Femur (tissue), 1 donor: Measurements from ENCODE around the gene NGLY1.
A peak's percentile ranks its signal among the peaks of the same experiment; 100 is the strongest.

Experiments used
- DNase-seq: peaks from one replicate; pipeline ENCODE4 v3.0.0-alpha.2; 2017

NGLY1 gene

GRCh38 chr3:25707268-25707926 lies 75.8 kb downstream of the NGLY1 start:
- DNase-seq = no peak

DNA sequence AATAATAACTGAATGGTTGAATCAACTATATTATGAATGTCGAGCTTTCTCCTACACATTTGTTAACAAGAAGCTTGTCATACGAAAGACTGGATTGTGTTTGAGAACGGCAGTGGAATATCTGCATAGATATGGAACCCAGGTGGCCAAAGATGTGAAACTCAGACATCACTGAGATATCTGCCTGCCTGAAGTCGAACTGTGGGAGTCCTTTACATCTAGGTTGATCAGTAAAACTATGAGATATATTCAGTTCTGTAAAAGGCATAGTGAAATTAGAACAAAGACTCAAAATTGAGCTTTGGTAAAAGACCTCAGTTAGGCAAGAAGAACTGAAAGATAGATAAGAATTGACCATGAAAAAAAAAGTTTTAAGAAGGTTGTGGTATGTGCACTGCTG lies 77.0 kb downstream of the NGLY1 start:
- DNase-seq = no peak

GRCh38 chr3:25697553-25697952 lies 85.7 kb downstream of the NGLY1 start:
- DNase-seq = no peak

DNA sequence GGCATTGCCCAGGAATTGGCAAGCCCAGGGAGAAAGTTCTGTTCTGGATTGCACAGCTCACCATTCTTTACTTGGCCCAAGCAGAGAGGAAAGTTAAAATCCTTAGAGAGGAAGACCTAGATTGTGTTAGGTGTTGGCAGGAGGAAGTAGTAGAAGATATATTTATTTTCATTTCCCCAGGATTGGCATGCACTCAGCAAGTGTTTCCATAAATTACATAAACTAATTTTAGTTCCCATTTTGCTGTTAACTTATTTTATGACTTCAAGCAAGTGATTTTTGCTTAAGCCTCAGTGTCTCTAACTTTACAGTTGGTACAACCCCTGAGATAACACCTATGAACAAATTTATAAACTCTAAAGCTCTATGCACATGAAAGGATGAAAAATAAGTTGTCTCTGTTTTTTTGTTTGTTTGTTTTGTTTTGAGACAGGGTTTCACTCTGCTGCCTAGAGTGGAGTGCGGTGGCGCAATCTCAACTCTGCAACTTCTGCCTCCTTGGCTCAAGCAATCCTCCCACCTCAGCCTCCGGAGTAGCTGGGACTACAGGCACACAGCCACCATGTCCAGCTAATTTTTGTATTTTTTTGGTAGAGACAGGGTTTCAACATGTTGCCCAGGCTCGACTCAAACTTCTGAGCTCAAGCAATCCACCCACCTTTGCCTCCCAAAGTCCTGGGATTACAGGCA lies 87.4 kb downstream of the NGLY1 start:
- DNase-seq = no peak

DNA sequence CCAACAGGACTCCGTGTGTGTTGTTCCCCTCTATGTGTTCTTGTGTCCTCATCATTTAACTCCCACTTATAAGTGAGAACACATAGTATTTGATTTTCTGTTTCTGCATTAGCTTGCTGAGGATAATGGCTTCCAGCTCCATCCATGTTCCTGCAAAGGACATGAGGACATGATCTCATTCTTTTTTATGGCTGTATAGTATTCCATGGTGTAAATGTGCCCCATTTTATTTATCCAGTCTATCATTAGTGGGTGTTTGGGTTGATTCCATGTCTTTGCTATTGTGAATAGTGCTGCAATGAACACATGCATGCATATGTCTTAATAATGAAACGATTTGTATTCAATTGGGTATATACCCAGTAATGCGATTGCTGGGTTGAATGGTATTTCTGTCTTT lies 90.0 kb downstream of the NGLY1 start:
- DNase-seq = no peak

GRCh38 chr3:25692341-25692740 lies 90.9 kb downstream of the NGLY1 start:
- DNase-seq = peak; percentile 25

DNA sequence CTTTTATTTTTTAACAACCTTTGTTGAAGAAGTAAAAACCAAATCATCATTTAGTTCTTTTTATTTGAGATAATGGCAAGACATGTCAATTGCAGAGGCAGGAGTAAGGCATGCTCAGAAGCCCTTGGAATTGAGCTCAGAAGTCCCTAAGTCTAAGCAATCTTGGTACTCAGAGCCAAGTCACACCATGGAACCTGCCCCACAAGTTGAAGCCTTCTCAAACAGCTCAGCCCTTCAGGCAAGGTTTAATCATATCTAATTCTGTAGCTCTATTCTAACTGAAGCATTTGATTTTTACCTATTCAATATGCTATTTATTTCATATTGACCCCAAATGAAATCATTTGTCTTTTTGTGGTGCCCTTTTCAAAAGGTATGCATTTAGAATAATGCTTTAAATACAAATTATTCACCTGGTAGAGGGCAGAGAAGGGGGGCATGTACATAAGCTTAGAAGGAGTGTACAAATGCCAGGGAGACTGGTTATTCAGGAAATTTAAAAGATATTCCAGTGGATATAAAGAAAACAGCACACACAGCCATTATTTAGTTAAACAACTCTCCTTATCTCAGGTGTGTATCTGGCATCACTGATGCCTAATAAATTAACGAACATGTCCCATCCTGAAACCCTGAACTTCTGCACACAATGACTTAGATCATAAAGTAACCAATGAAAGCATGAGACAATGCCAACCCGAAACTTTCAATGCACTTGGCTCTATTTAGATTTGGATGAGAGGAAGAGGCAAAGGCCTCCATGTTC lies 92.3 kb downstream of the NGLY1 start:
- no peak for DNase-seq

DNA sequence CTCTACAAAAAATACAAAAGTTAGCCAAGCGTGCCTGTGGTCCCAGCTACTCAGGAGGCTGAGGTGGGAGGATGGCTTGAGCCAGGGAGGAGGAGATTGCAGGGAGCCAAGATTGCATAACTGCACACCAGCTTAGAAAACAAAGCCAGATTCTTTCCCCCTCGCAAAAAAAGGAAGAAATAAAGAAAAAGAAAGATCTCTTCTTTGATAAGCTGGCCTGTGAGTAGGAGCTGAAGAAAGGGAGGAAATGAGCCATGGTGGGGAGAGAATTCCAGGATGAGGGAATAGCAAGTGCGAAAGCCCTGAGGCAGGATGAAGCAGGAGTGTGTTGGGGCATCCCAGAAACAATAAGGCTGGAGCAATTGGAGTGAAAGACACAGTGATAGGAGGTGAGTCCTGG lies 94.0 kb downstream of the NGLY1 start:
- no peak for DNase-seq

DNA sequence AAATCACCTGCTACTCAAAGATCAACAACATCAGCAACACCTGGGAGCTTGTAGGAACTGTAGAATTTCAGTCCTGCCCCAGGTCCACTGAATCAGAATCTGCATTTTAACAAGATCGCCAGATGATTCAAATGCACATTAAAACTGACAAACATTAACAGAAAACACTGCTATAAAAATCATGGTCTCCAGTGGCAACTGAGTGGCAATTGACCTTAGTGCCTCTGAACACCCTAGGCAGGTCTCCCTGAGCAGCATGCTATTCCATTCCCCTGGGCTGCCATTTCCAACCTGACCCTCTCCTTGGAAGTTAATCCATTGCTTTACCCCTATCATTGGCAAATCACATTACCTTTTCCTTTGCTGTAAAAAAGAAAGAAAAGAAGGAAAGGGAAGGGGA lies 95.5 kb downstream of the NGLY1 start:
- DNase-seq = no peak

GRCh38 chr3:25686766-25687165 lies 96.5 kb downstream of the NGLY1 start:
- no peak for DNase-seq

DNA sequence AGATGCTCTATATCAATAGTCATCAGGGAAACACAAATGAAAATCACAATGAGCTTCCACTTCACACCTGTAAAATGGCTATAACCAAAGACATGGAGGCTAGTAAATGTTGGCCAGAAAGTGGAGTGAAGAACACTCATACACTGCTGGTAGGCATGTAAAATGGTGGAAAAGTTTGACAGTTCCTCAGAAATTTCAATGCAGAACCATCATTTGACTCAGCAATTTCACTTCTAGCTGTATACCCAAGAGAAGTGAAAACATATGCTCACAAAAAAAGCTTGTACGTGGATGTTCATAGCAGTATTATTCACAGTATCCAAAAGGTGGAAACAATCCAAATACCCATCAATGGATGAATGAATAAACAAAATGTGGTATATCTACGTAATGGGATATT lies 99.4 kb downstream of the NGLY1 start:
- no peak for DNase-seq

DNA sequence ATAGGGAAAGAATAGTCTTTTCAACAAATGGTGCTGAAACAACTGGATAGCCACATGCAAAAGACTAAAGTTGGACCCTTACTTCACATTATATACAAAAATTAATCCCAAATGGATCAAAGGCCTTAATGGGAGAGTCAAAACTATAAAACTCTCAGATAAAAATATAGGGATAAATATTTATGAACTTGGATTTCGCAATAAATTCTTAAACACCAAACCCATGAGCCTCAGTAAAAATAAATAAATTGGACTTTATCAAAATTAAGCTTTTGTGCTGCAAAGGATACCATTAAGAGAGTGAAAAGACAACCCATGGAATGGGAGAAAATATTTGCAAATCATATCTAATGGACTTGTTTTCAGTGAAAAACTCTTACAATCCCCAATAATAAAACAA lies 99.8 kb downstream of the NGLY1 start:
- DNase-seq = no peak

GRCh38 chr3:25679642-25680302 lies 103.5 kb downstream of the NGLY1 start:
- DNase-seq = no peak

DNA sequence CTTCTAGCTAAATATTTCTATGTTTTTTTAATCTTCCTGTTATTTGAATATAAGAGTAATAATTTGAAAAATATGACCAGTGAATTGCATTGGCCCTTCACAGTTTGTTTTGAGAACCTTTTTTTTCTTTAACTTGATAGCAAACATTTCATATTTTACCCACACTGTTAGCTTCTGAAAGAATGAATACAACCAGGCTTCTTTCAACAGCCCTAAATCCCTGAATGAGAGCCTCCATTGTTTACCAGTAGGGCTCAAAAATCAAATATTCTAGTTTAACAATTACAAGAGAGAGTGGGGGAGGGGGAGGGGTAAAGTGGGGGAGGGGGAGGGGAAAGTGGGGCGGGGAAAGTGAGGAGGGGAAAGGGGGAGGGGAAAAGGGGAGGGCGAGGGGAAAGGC lies 104.1 kb downstream of the NGLY1 start:
- DNase-seq = no peak

DNA sequence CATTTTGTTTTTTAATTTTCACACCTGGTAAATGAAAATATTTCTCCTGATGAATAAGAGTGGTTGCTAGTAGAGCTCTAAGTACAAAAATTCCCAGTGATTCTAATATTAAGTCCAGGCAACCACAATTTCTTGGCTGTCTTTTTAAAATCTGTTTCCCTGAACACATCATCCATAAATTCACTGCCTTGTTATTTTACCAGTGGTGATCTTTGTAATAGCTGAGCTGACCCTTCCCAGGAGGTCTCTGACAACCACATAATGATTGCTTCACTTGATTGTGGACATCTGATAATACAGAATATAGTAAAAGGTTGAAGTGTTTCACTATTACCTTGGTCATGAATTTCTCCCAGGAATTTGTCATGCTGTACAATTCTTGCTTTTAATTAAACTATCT lies 104.7 kb downstream of the NGLY1 start:
- DNase-seq = no peak

- DNase-seq = no peak
Observed at GRCh38 chr3:25677121-25677520, 106.1 kb downstream of the NGLY1 start.

- no peak for DNase-seq
Observed at GRCh38 chr3:25674670-25675069, 108.6 kb downstream of the NGLY1 start.

DNA sequence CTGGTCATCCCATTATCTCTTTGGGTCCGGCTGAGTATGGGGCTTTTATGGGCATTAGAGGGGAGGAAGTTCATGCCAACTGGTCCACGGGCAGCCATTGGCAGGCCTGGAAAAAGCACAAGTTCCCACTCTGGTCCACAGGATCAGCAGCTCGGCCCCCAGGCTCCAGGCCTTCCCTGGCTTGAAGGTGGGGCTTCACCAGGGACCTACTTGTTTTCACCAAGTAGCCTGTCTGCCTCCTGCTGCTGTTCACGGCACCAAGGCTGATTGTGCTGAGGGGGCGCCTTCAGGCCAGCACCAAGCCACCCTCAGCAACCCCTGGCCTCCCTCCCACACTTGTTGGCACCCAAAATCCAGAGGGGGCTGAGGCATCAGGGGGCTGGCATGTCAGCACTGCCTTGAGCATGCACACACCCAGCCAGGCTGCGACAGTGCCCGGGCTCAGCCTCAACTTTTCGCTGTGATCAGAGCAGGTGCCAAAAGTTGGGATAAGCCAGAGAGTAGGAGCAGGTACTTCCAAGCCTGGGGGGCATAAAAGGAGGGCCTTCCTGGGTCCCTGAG lies 109.4 kb downstream of the NGLY1 start:
- no peak for DNase-seq
